ENCODE data around the gene ELMO1.

Gene ELMO1

GRCh38 chr7:36911788-36912187, 536.9 kb downstream of the ELMO1 start:
- DNase-seq (ENCODE audit: low spot score): no peak

GRCh38 chr7:36910859-36911258, 537.8 kb downstream of the ELMO1 start:
- no peak for DNase-seq (ENCODE audit: low spot score)

- no peak for DNase-seq (ENCODE audit: low spot score)
Measured at GRCh38 chr7:36910401-36910800, 538.3 kb downstream of the ELMO1 start.

- DNase-seq (ENCODE audit: low spot score): no peak
Measured at GRCh38 chr7:36906956-36907635, 541.6 kb downstream of the ELMO1 start.

- no peak for DNase-seq (ENCODE audit: low spot score)
Measured at GRCh38 chr7:36906448-36906847, 542.2 kb downstream of the ELMO1 start.

GRCh38 chr7:36905841-36906240, 542.8 kb downstream of the ELMO1 start:
- DNase-seq (ENCODE audit: low spot score): no peak

- no peak for DNase-seq (ENCODE audit: low spot score)
Measured at GRCh38 chr7:36904802-36905201, 543.9 kb downstream of the ELMO1 start.

- no peak for DNase-seq (ENCODE audit: low spot score)
Measured at GRCh38 chr7:36904101-36904500, 544.6 kb downstream of the ELMO1 start.

GRCh38 chr7:36900988-36901710, 547.5 kb downstream of the ELMO1 start:
- no peak for DNase-seq (ENCODE audit: low spot score)

GRCh38 chr7:36898186-36898585, 550.5 kb downstream of the ELMO1 start:
- no peak for DNase-seq (ENCODE audit: low spot score)

GRCh38 chr7:36896956-36897590, 551.6 kb downstream of the ELMO1 start:
- no peak for DNase-seq (ENCODE audit: low spot score)

- no peak for DNase-seq (ENCODE audit: low spot score)
Measured at GRCh38 chr7:36896418-36896817, 552.2 kb downstream of the ELMO1 start.

- DNase-seq (ENCODE audit: low spot score): no peak
Measured at GRCh38 chr7:36895192-36895591, 553.5 kb downstream of the ELMO1 start.

- DNase-seq (ENCODE audit: low spot score): no peak
Measured at GRCh38 chr7:36894190-36894589, 554.5 kb downstream of the ELMO1 start.

GRCh38 chr7:36889182-36889581, 559.5 kb downstream of the ELMO1 start:
- no peak for DNase-seq (ENCODE audit: low spot score)

GRCh38 chr7:36887969-36888368, 560.7 kb downstream of the ELMO1 start:
- no peak for DNase-seq (ENCODE audit: low spot score)

- no peak for DNase-seq (ENCODE audit: low spot score)
Measured at GRCh38 chr7:36887233-36887632, 561.4 kb downstream of the ELMO1 start.

- DNase-seq (ENCODE audit: low spot score): no peak
Measured at GRCh38 chr7:36884910-36885309, 563.8 kb downstream of the ELMO1 start.

GRCh38 chr7:36884351-36884750, 564.3 kb downstream of the ELMO1 start:
- DNase-seq (ENCODE audit: low spot score): no peak

GRCh38 chr7:36881233-36881874, 567.3 kb downstream of the ELMO1 start:
- no peak for DNase-seq (ENCODE audit: low spot score)

- no peak for DNase-seq (ENCODE audit: low spot score)
Measured at GRCh38 chr7:36880108-36880507, 568.6 kb downstream of the ELMO1 start.

GRCh38 chr7:36879021-36879420, 569.6 kb downstream of the ELMO1 start:
- no peak for DNase-seq (ENCODE audit: low spot score)

GRCh38 chr7:36878288-36878687, 570.4 kb downstream of the ELMO1 start:
- no peak for DNase-seq (ENCODE audit: low spot score)
